Measurements from ENCODE around the gene BIN1. TPM values are rescaled to one million over a fixed set of nuclear protein-coding genes. Genes with fewer than 3 reads are reported as not detected.

BIN1 gene
- total RNA-seq, 1 experiment from 2014 or later, result 42.5 TPM

GRCh38 chr2:127047054-127047453 lies 59.9 kb downstream of the BIN1 start (continued):
- TF ChIP-seq SMAD4 (CRISPR knock-in tag; IDR thresholded peaks at IDR 0.05), result no peak

DNA sequence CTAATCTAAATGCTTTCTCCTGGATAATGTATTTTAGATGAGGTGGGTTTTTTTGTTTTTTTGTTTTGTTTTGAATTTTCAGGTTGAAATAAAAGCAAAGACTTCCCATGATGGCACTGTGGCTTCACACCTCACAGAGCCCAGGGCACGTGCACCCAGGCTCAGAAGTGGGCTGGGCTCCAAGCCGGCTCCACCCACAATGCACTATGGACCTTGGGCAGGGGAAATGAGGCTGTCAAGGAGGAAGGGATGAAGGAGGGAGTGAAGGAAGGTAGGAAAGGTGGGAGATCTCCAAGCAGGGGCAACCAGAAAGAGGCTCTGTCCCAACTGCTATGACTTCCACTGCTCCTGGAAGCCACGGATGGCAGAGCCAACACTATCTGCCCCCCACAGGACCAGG lies 60.4 kb downstream of the BIN1 start:
- peaks cover 3% of the 10 kb centered on the region for H3K27me3 Mint-ChIP-seq (ENCODE audit: low read depth)
- ChIA-PET CTCF (no interaction called here), POLR2A (no interaction called here)
- no peaks in the 10 kb centered on the region for H3K9me3 Mint-ChIP-seq
- no peak overlapping the region for H3K4me3 Mint-ChIP-seq
- no peaks in the 10 kb centered on the region for H3K4me1 Mint-ChIP-seq
- H3K27ac Mint-ChIP-seq, result no peak overlapping the region
- no peak for ATAC-seq
- H3K36me3 Mint-ChIP-seq, result no peaks in the 10 kb centered on the region
- DNase-seq (ENCODE audit: low spot score), result no peak
- TF ChIP-seq TCF7 (CRISPR knock-in tag; IDR thresholded peaks at IDR 0.05; ENCODE audit: low read depth) (no peak), SMAD4 (CRISPR knock-in tag; IDR thresholded peaks at IDR 0.05) (no peak), EMX1 (CRISPR knock-in tag; IDR thresholded peaks at IDR 0.05) (no peak), NFATC4 (CRISPR knock-in tag; IDR thresholded peaks at IDR 0.05) (no peak), MYBL2 (CRISPR knock-in tag; IDR thresholded peaks at IDR 0.05) (no peak), ZNF121 (CRISPR knock-in tag; IDR thresholded peaks at IDR 0.05) (no peak), ELF4 (CRISPR knock-in tag; IDR thresholded peaks at IDR 0.05; ENCODE audit: low read depth) (no peak), ZSCAN18 (CRISPR knock-in tag; IDR thresholded peaks at IDR 0.05) (no peak), CREM (CRISPR knock-in tag; IDR thresholded peaks at IDR 0.05) (no peak), ZNF232 (CRISPR knock-in tag; IDR thresholded peaks at IDR 0.05) (no peak), FOXP4 (CRISPR knock-in tag; IDR thresholded peaks at IDR 0.05) (no peak), FOXJ3 (CRISPR knock-in tag; IDR thresholded peaks at IDR 0.05; ENCODE audit: borderline replicate concordance) (no peak), SOX15 (CRISPR knock-in tag; IDR thresholded peaks at IDR 0.05) (no peak)
- TF ChIP-seq, protein P1, sequence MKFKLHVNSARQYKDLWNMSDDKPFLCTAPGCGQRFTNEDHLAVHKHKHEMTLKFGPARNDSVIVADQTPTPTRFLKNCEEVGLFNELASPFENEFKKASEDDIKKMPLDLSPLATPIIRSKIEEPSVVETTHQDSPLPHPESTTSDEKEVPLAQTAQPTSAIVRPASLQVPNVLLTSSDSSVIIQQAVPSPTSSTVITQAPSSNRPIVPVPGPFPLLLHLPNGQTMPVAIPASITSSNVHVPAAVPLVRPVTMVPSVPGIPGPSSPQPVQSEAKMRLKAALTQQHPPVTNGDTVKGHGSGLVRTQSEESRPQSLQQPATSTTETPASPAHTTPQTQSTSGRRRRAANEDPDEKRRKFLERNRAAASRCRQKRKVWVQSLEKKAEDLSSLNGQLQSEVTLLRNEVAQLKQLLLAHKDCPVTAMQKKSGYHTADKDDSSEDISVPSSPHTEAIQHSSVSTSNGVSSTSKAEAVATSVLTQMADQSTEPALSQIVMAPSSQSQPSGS (CRISPR knock-in tag; IDR thresholded peaks at IDR 0.05; ENCODE audit: borderline replicate concordance, low read depth), result no peak
- TF ChIP-seq, protein P2, sequence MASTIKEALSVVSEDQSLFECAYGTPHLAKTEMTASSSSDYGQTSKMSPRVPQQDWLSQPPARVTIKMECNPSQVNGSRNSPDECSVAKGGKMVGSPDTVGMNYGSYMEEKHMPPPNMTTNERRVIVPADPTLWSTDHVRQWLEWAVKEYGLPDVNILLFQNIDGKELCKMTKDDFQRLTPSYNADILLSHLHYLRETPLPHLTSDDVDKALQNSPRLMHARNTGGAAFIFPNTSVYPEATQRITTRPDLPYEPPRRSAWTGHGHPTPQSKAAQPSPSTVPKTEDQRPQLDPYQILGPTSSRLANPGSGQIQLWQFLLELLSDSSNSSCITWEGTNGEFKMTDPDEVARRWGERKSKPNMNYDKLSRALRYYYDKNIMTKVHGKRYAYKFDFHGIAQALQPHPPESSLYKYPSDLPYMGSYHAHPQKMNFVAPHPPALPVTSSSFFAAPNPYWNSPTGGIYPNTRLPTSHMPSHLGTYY (CRISPR knock-in tag; IDR thresholded peaks at IDR 0.05), result no peak
- TF ChIP-seq, protein P3, sequence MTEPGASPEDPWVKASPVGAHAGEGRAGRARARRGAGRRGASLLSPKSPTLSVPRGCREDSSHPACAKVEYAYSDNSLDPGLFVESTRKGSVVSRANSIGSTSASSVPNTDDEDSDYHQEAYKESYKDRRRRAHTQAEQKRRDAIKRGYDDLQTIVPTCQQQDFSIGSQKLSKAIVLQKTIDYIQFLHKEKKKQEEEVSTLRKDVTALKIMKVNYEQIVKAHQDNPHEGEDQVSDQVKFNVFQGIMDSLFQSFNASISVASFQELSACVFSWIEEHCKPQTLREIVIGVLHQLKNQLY (CRISPR knock-in tag; IDR thresholded peaks at IDR 0.05), result no peak

DNA sequence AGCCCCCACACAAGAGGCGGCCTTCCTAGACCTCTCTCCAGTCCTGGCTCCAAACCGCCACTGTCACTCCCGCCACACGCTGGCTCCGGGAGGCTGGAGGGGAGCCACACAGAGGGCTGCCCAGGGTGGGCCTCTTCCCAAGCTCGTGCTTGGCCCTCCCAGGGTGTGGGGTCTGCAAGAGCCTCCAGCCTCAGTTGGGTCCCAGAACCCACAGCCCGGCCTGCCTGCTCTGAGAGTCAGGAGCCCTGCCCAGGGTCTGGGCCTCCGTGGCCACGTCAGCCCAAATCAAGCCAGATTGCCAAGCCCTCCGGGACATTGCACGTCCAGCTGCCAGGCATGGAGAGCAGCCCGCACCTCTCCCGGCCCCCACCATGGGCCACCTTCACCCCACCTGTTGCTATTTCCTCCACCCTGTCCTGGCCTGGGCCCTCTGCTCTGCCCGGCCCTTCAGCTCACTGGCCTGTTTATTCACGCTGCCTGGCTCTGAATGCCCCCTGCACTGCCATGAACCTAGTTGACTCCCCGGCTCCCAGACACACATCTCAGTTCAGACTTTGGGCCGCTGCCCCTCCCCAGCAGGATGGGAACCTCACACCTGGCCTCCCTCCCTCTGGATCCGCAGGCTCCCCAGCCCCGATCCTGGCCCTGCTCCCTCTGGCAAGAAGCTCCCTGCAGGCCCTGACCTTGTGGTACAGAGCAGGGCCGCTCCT lies 61.0 kb downstream of the BIN1 start:
- CTCF ChIA-PET, result no interaction called here
- H3K27ac Mint-ChIP-seq, result no peak overlapping the region
- no peak overlapping the region for H3K4me3 Mint-ChIP-seq
- H3K36me3 Mint-ChIP-seq, result no peaks in the 10 kb centered on the region
- POLR2A ChIA-PET, result no interaction called here
- peaks cover 3% of the 10 kb centered on the region for H3K27me3 Mint-ChIP-seq (ENCODE audit: low read depth)
- ATAC-seq, result no peak
- H3K4me1 Mint-ChIP-seq, result no peaks in the 10 kb centered on the region
- H3K9me3 Mint-ChIP-seq, result no peaks in the 10 kb centered on the region
- DNase-seq (ENCODE audit: low spot score), result no peak
- TF ChIP-seq PREB (CRISPR knock-in tag; IDR thresholded peaks at IDR 0.05; ENCODE audit: borderline replicate concordance), result no peak
- no peak for TF ChIP-seq ZBTB21 (CRISPR knock-in tag; IDR thresholded peaks at IDR 0.05; ENCODE audit: borderline replicate concordance)
- TF ChIP-seq ZNF138 (CRISPR knock-in tag; conservative IDR thresholded peaks at IDR 0.05), result no peak
- TF ChIP-seq TEAD4 (CRISPR knock-in tag; IDR thresholded peaks at IDR 0.05), result no peak
- no peak for TF ChIP-seq USF1 (CRISPR knock-in tag; IDR thresholded peaks at IDR 0.05)
- no peak for TF ChIP-seq HMGXB4 (CRISPR knock-in tag; IDR thresholded peaks at IDR 0.05)
- no peak for TF ChIP-seq HMGA2 (CRISPR knock-in tag; IDR thresholded peaks at IDR 0.05)
- TF ChIP-seq ATF1 (CRISPR knock-in tag; IDR thresholded peaks at IDR 0.05), result no peak
- no peak for TF ChIP-seq CREM (CRISPR knock-in tag; IDR thresholded peaks at IDR 0.05)
